A204.1 (cell line): ENCODE results near the gene COBL.

Source experiments
- FAIRE-seq: peaks from 2 replicates; lab custom pipeline; 2012; peaks lifted over from hg19 to GRCh38; lab: Jason Lieb, UNC

The COBL gene

DNA sequence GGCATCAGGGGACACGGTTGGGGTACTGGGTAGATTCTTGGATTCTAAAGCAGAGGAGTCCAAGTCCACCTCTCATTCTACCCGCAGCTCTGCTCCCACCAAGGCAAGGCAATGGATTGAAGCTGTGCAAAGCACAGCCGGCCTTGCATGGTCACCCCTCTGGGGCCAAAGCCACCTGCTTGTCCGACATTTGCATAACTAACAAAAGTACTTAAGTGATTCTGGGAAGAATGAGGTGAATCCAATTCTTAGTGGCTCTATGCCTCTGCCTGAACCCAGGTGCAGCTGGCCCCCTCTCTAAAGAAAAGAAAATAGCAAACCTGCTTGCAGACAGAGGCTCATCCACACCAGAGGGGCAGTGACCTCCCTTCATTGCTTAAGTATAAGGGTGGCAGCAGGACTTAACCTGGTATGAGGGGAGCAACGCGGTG is 10.7 kb upstream of the COBL start:
- FAIRE-seq: no peak

DNA sequence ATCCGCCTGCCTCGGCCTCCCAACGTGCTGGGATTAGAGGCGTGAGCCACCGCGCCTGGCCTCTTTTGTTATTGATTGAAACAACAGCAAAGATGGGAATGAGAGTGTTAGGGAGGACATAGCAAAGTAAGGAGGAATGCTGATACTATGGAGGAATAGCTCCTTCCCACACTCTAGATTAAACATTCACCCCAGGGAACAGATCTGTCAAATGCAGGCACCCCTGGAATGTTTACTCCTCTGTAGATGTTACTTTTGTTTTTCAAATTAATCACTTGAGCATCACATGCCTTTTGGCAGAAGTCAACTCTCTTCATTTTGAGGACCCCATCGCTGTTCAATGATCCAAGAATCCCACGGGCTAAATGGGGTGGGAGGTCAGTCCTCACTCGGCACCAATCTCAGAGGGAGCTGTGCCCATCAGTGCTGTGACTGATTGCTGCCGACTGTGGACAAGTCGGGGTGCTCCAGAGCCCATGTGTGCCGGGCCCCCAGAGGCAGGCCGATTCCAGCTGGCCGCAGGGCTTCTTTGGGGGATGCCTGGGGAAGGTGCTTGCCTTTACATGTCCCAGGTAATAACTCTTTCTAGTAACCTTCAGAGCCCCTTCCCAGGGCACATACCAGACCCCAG is 10.2 kb upstream of the COBL start:
- no peak for FAIRE-seq

DNA sequence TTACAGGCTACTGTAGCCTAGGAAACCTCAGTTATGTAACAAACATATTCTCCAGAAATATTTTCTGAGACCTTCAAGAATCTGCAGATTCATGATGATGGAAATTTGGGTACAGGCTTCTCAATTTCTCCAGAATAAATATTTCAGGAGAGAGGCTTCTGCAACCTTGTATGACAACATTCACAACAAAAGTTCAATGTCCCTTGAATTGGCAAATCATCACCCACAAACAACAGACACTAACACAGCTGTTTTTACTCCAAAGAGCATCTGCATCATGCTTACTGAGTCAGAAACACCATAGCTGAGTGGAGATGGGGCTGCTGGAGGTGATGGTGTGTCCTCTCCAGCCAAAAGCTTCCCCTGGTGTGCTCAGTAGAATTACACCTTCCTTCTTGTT is 9.3 kb upstream of the COBL start:
- FAIRE-seq: no peak

- FAIRE-seq: no peak
Measured at GRCh38 chr7:51325261-51325676, 8.7 kb upstream of the COBL start.

DNA sequence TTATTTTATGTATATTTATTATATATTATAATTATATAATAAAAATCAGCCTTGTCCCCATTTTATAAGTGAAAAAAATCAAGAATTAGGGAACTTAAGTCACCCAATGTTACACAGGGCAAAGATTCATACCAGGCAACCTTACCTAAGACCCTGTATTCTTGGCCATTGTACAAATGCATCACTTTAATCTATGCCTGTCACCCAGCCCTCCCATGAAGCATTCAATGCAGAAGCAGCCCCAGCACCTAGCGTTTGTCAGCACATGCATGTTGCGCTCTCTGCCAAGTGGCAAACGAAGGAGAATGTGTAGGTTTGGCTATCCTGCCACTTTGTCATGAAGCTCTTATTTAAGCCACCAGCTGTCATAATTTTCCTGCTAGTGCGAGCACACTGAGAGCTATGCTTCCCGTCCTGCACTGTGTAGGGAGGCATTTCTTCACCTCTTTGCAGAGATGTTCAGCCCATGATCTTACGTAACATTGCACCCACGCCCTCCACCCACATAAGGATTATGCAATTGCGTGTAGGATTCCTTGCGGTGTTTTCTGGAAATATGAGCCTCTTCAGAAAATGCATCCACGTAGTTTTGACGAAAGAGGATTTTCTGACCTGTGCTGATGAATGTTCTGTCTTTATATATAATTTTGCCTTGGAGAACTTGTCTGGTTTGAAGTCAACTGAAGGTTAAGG is 7.7 kb upstream of the COBL start:
- peak; percentile 16 for FAIRE-seq

DNA sequence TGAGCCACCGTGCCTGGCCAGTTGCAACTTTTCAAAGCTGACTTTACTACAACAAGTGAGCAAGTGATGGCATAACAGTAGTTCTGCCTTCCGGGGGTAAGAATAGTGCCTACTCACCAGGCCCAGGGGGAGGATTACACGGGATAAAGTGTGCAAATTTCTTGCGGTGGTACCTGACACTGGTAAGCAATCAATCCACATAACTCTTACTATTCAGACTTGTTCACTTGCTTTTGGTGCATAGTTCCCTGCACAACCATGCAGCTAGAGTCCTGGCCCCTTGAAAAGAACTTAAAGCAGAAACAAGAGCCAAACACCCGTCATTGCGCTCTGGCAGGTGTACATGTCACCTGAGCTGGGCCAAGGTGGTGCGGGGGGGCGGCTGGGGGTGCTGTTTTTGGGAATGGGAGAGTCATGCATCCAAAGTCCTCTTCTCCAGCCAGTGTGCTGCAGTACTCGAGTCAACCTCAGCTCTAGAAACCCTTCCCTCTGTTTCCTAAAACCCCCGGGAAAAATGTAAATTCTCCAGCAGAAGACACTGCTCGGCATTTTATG is 5.4 kb upstream of the COBL start:
- FAIRE-seq: no peak

GRCh38 chr7:51318886-51319579 is 2.4 kb upstream of the COBL start:
- FAIRE-seq: no peak

DNA sequence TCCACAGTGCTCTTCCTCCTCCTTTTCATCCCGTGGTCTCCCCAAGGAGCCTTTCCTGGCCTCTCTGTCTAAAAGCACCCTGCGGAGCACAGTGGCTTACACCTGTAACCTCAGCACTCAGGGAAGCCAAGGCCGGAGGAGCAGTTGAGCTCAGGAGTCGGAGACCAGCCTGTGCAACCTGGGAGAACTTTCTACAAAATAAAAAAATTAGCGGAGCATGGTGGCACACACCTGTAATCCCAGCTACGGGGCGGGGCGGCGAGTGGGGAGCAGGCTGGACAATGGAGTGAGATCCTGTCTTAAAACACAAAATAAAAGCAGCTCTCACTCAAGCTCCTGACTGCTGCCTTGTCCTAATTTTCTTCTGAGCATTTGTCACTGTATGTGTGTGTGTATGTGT is 1.4 kb upstream of the COBL start:
- FAIRE-seq: no peak

DNA sequence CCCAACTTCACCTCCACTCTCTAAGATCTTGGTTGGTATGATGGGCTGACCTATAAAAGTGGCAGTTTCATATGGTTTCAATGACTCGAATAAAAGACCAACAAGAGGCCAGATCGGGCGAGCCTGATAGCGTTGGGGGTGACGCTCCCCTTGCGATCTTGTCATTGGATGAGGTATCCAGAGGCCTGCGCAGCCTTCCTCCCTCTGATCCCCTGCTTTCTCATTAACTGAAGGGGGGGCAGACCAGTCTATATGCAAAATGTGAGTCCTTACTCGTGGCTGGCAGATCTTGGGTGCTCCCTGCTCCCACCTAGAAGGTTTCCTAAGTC is 937 bp upstream of the COBL start:
- FAIRE-seq: no peak

GRCh38 chr7:51316262-51316665 is 345 bp downstream of the COBL start:
- no peak for FAIRE-seq

DNA sequence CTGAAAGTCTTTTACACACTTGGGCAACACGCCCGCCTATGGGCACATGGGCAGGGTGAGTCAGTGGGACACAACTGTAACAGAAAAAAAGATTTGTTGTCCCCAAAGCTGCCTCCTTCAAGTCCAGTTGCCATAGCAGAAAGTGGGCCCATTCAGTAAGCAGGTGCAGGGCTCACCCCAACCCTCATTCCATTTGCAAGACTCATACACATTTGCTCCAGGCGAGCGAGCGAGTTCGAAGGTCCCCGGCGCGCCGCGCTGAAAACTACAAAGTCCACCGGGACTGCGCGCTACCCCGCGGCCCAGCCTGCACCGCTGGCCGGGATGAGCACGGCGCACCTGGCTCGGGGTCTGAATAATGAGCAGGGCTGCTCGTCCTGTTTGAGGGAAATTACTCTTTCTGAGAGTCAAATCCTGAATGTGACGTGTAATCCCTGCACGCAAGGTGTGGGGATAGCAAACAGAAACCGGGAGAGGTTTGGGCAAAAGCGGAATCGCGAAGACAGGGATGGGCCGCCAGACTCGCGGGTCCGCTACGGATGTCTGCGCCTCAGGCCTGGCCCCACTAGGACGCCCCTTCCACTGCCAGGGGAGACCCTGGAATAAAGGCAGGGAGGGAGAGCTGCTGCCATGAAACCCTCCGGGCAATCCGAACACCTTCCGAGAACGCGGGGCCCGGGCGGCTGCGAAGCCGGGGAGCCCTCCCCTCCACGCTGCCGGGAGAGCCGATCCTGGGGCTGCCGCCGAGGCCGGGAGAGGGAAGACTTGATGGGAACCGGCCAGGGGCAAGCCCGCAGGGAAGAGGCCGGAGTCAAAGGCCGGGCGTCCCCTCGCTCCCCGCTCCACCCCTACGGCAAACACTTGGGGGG is 982 bp downstream of the COBL start:
- FAIRE-seq: no peak

DNA sequence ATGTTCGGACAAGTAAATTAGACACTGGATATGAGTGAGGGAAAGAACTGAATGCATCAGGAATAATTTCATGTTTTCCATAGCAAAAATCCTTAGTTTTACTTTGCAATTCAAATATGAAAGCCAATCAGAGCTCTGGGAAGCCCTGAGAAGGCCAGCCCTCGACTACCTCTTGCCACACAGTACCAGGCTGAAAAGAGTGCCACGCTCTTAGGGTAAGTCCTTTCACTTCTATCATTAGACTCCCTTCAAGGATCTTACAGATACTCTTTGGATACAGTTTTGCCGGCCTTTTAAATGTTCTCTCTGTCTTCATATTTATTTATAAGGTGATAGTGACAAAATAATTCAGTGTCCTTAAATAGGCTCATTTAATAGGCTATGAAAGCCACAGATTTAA is 1.9 kb downstream of the COBL start:
- no peak for FAIRE-seq

- no peak for FAIRE-seq
Measured at GRCh38 chr7:51313738-51314425, 2.7 kb downstream of the COBL start.

DNA sequence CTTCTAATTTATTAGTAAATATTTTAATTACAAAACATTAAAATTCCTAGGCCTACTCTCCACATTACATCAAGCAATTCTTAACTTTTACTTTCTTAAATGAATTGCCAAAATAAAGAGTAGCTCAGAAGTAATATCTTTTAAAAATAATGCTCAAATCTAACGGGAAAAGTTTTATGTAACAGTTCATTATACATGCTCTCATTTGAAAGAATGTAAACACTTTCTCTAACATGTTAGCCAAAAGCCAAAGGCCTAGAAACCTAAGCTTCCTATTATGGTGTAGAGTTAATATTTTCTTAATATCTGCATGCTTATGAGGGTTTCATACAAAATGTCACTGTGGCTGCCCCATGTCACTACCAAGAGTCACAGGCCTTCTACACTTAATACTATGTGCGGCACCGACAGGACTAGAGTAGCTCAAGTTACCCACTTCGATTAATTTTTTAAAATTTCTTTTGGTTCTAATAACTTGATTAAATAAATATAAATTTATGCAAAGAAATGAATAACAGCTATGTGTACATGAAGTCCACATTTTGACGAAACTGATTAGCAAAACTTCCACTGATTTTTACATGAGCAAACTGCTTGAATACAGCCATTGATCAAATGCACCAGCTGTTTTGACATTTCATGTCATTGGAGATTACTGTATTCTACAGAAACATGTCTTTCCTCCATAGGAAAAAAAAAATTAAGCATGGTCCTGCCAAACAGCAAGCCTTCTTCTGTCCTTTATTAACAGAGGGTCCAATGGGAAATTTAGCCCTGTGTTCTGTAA is 3.5 kb downstream of the COBL start:
- no peak for FAIRE-seq

DNA sequence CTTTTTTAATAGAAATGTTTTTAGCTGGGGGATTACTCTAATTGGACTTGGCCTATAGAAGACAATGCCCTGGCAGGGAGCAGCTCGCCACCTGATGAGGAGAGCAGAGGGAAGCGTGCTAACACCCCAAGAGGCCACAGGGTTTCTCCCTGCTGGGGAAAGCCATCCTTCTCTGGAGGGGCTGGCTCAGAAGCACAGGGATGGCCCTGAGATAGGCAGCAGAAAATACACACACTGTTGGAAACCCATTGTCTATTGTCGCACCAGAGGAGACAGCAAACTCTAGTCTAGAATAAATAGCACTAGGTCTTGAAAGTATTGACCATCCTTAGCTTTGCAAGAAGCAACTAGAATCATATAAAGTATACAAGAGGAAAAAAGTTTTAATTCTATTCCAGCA is 5.4 kb downstream of the COBL start:
- FAIRE-seq: no peak

- no peak for FAIRE-seq
Measured at GRCh38 chr7:51310131-51310583, 6.5 kb downstream of the COBL start.

DNA sequence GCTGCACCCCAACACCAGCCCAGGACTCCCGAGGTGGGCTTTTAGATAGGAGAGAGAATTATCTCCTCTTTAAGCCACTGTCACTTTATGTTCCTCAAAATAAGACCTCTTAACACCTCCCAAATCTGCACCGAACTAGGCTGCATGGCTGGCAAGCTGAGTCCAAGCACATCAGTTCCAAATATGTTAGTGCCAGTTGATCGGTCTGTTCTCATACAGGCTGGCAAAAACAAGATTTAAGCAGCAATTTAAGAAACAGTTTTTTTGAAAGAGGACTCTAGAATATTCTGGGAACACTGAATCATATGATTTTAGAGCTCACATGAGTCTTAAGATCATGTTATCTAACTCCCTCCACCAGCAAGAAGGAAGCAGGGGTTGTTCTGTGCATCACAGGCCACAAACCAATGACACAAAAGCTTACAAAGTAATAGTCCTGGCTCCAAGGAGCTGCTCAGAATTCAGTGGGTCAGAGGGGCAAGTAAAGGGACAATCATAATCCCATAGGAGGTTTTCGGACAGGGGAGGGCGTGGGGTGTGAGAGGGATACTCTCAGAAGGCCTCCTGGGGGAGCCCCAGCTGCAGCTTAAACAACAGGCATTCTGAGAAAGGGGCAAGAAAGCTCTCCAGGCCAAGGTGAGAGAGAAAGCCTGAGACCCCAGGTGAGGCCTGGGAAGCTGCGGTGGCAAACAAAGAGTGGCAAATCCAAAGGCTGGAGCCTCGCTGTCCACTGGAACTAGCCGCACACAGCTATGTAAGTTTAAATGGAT is 7.1 kb downstream of the COBL start:
- FAIRE-seq: no peak

DNA sequence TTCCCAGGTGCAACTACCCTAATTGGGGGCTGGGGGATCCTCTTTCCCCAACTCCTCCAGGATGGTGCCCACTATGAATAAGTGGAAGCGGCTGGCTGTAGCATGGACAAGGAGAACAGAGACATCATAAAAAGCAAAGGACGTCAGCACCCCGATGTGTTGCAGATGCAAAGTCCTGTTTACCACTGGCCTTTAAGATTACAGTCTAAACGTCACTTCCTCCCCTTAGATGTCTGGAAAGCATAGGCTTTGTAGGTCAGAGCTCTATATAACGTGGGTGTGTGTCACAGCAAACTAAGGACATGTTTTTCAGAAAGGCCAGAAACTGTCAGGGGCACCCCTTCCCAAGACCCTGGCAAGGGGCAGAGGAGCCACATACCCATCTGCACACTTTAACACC is 7.9 kb downstream of the COBL start:
- FAIRE-seq: no peak

DNA sequence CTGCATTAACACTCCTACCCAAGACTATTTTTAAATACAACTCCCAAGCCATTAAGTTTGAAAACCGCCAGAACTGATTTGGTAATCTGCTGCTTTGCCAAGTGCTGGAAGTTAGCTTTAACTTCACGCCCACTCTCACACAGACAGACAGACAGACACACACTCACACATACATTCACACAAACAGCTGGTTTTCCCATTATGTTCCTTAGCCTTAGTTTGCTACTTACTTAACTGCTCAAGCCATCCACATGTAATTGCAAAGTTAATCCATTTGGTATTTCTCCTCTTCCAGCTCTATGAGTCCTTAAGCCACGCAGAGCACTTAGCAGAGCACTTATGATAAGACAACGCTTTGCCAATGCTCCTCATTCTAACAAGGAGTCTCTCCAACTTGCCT is 8.3 kb downstream of the COBL start:
- FAIRE-seq: no peak

- FAIRE-seq: no peak
Measured at GRCh38 chr7:51307651-51308210, 8.9 kb downstream of the COBL start.
